HTR-8/SVneo (cell line): Measurements from ENCODE around the gene CD8B.
A peak's percentile ranks its signal among the peaks of the same experiment; 100 is the strongest.

ENCODE experiments used
- DNase-seq: peaks from one replicate; pipeline ENCODE4 v3.0.0; 2011; ENCODE audit warnings: low spot score, mixed read lengths; ENCODE audit not compliant: insufficient read length
- FAIRE-seq: peaks from 2 replicates; lab custom pipeline; 2011; peaks lifted over from hg19 to GRCh38; lab: Jason Lieb, UNC

CD8B gene

GRCh38 chr2:86807468-86808275, 54.0 kb downstream of the CD8B start:
- no peak for FAIRE-seq
- DNase-seq, result peak; percentile 76

GRCh38 chr2:86807133-86807467, 54.6 kb downstream of the CD8B start:
- FAIRE-seq, result no peak

GRCh38 chr2:86806059-86806857, 55.4 kb downstream of the CD8B start:
- FAIRE-seq, result no peak
- DNase-seq, result no peak

More at GRCh38 chr2:86807133-86807467, 54.6 kb downstream of the CD8B start:
- no peak for DNase-seq

GRCh38 chr2:86800856-86801567, 60.7 kb downstream of the CD8B start:
- FAIRE-seq (no peak), DNase-seq (no peak)

GRCh38 chr2:86794861-86795260, 66.8 kb downstream of the CD8B start:
- no peak for DNase-seq
- no peak for FAIRE-seq

GRCh38 chr2:86793752-86794151, 67.9 kb downstream of the CD8B start:
- DNase-seq, result no peak
- no peak for FAIRE-seq

GRCh38 chr2:86791573-86791972, 70.1 kb downstream of the CD8B start:
- FAIRE-seq (peak; percentile 65), DNase-seq (no peak)

- peak; percentile 33 for DNase-seq
Observed at GRCh38 chr2:86790676-86791572, 70.8 kb downstream of the CD8B start, which contains the start of gene CD8A. Gene CD8A (minus strand): TSS chr2:86790913. CDS start chr2:86790825, 88 bp downstream.

GRCh38 chr2:86790134-86790675, 71.5 kb downstream of the CD8B start:
- DNase-seq (no peak), FAIRE-seq (no peak)

More at GRCh38 chr2:86790676-86791572, 70.8 kb downstream of the CD8B start, which contains the start of gene CD8A:
- peak; percentile 72 for FAIRE-seq

GRCh38 chr2:86789687-86790133, 72.0 kb downstream of the CD8B start:
- no peak for FAIRE-seq
- no peak for DNase-seq

- no peak for DNase-seq
Observed at GRCh38 chr2:86788881-86789686, 72.6 kb downstream of the CD8B start.

GRCh38 chr2:86788165-86788564, 73.5 kb downstream of the CD8B start:
- DNase-seq (no peak), FAIRE-seq (no peak)

More at GRCh38 chr2:86788881-86789686, 72.6 kb downstream of the CD8B start:
- FAIRE-seq, result no peak

- no peak for FAIRE-seq
Observed at GRCh38 chr2:86787736-86788135, 74.0 kb downstream of the CD8B start.

GRCh38 chr2:86786001-86786536, 75.6 kb downstream of the CD8B start:
- peak; percentile 72 for FAIRE-seq
- DNase-seq, result no peak

More at GRCh38 chr2:86787736-86788135, 74.0 kb downstream of the CD8B start:
- DNase-seq, result no peak

- FAIRE-seq (peak; percentile 26), DNase-seq (no peak)
Observed at GRCh38 chr2:86785456-86785855, 76.2 kb downstream of the CD8B start.

GRCh38 chr2:86783615-86784339, 77.9 kb downstream of the CD8B start:
- DNase-seq, result no peak
- FAIRE-seq, result no peak

- FAIRE-seq, result no peak
Observed at GRCh38 chr2:86782748-86783147, 78.9 kb downstream of the CD8B start.

More at GRCh38 chr2:86782748-86783147, 78.9 kb downstream of the CD8B start:
- DNase-seq, result no peak
